Stomach smooth muscle (tissue), 2 donors: Measurements from ENCODE around the gene ITPKC.
A peak's percentile ranks its signal among the peaks of the same experiment; 100 is the strongest.

Experiments
- H3K27ac ChIP-seq: one replicate; pipeline ENCODE4 v1.7.0; 2013; ENCODE audit warnings: mild to moderate bottlenecking, low read length, inconsistent platforms
- H3K27me3 ChIP-seq, 2 donors: one replicate each; pipeline ENCODE4 v1.7.0; 2013; ENCODE audit warnings: low read length in 2 of 2; ENCODE audit not compliant: insufficient read depth in 2 of 2, control insufficient read depth in 1 of 2
- H3K36me3 ChIP-seq, 2 donors: one replicate each; pipeline ENCODE4 v1.7.0; 2013; ENCODE audit warnings: low read length in 2 of 2; ENCODE audit not compliant: control insufficient read depth in 2 of 2, insufficient read depth in 2 of 2
- H3K4me1 ChIP-seq: one replicate; pipeline ENCODE4 v1.7.0; 2013; ENCODE audit warnings: low read length; ENCODE audit not compliant: control insufficient read depth, insufficient read depth
- H3K4me3 ChIP-seq, 2 donors: one replicate each; pipeline ENCODE4 v1.7.0; 2013; ENCODE audit warnings: low read length in 2 of 2
- H3K9ac ChIP-seq, 2 donors: one replicate each; pipeline ENCODE4 v1.7.0; 2013; ENCODE audit warnings: low read length in 2 of 2, mild to moderate bottlenecking in 1 of 2
- H3K9me3 ChIP-seq, 2 donors: one replicate each; pipeline ENCODE4 v1.7.0; 2013; ENCODE audit warnings: low read length in 2 of 2; ENCODE audit not compliant: control insufficient read depth in 2 of 2
- donor health status: healthy.
- donor health status: Pancreatic carcinoma.

Gene ITPKC

GRCh38 chr19:40690050-40690692 lies 26.7 kb upstream of the ITPKC start, which contains the start of gene NUMBL:
TSS of gene NUMBL (minus strand) at chr19:40690651. CDS start at chr19:40690483, 168 bp downstream.
- Histone ChIP-seq H3K27ac (peak within 1 kb of the TSS; percentile 82), H3K9me3 (no peaks in the 10 kb centered on the region), H3K4me1 (peaks cover 43% of the 10 kb centered on the region), H3K9ac (peak within 1 kb of the TSS; percentile 82 to 93), H3K4me3 (peak within 1 kb of the TSS; percentile 91 to 94), H3K36me3 (peaks cover 16 to 22% of the 10 kb centered on the region in 2 donors), H3K27me3 (no peaks in the 10 kb centered on the region)

- Histone ChIP-seq H3K27me3 (no peaks in the 10 kb centered on the region), H3K4me3 (peak overlapping the region; percentile 66 to 91), H3K4me1 (peaks cover 39% of the 10 kb centered on the region), H3K9ac (peak overlapping the region; percentile 72 to 74), H3K27ac (peak overlapping the region; percentile 82), H3K36me3 (peaks cover 15 to 21% of the 10 kb centered on the region in 2 donors), H3K9me3 (no peaks in the 10 kb centered on the region)
Measured at GRCh38 chr19:40690693-40691420, 26.1 kb upstream of the ITPKC start.

GRCh38 chr19:40691421-40692211 lies 25.3 kb upstream of the ITPKC start:
- H3K9me3 ChIP-seq: no peaks in the 10 kb centered on the region
- peak overlapping the region in 1 of 2 donors; percentile 74 for H3K9ac ChIP-seq
- H3K4me1 ChIP-seq: peaks cover 39% of the 10 kb centered on the region
- peak overlapping the region; percentile 66 to 79 for H3K4me3 ChIP-seq
- peak overlapping the region; percentile 82 for H3K27ac ChIP-seq
- no peaks in the 10 kb centered on the region for H3K27me3 ChIP-seq
- peaks cover 13 to 19% of the 10 kb centered on the region in 2 donors for H3K36me3 ChIP-seq

- H3K36me3 ChIP-seq: peaks cover 11 to 17% of the 10 kb centered on the region in 2 donors
- no peaks in the 10 kb centered on the region for H3K9me3 ChIP-seq
- peak overlapping the region; percentile 82 for H3K27ac ChIP-seq
- peaks cover 36% of the 10 kb centered on the region for H3K4me1 ChIP-seq
- H3K9ac ChIP-seq: no peak overlapping the region
- no peak overlapping the region for H3K4me3 ChIP-seq
- no peaks in the 10 kb centered on the region for H3K27me3 ChIP-seq
Measured at GRCh38 chr19:40692212-40692551, 24.7 kb upstream of the ITPKC start.

- H3K9me3 ChIP-seq: no peaks in the 10 kb centered on the region
- no peak overlapping the region for H3K27ac ChIP-seq
Measured at GRCh38 chr19:40693150-40693788, 23.6 kb upstream of the ITPKC start.

GRCh38 chr19:40693896-40694295 lies 23.0 kb upstream of the ITPKC start:
- Histone ChIP-seq H3K9me3 (no peaks in the 10 kb centered on the region), H3K4me3 (no peak overlapping the region), H3K27me3 (no peaks in the 10 kb centered on the region), H3K4me1 (peaks cover 21% of the 10 kb centered on the region), H3K36me3 (peaks cover 11 to 17% of the 10 kb centered on the region in 2 donors), H3K27ac (no peak overlapping the region), H3K9ac (no peak overlapping the region)

More at GRCh38 chr19:40693150-40693788, 23.6 kb upstream of the ITPKC start:
- H3K27me3 ChIP-seq: no peaks in the 10 kb centered on the region
- H3K9ac ChIP-seq: no peak overlapping the region
- no peak overlapping the region for H3K4me3 ChIP-seq
- peaks cover 11 to 17% of the 10 kb centered on the region in 2 donors for H3K36me3 ChIP-seq
- peaks cover 27% of the 10 kb centered on the region for H3K4me1 ChIP-seq

- H3K36me3 ChIP-seq: peaks cover 15 to 25% of the 10 kb centered on the region in 2 donors
- no peak overlapping the region for H3K9ac ChIP-seq
- no peak overlapping the region for H3K4me3 ChIP-seq
- no peak overlapping the region for H3K27ac ChIP-seq
- H3K9me3 ChIP-seq: no peaks in the 10 kb centered on the region
- no peaks in the 10 kb centered on the region for H3K27me3 ChIP-seq
- H3K4me1 ChIP-seq: peaks cover 7% of the 10 kb centered on the region
Measured at GRCh38 chr19:40695881-40696280, 21.0 kb upstream of the ITPKC start.

- no peak overlapping the region for H3K4me3 ChIP-seq
- H3K36me3 ChIP-seq: peaks cover 20 to 32% of the 10 kb centered on the region in 2 donors
- no peak overlapping the region for H3K27ac ChIP-seq
- peaks cover 2% of the 10 kb centered on the region for H3K4me1 ChIP-seq
- H3K9me3 ChIP-seq: no peaks in the 10 kb centered on the region
- H3K9ac ChIP-seq: no peak overlapping the region
- H3K27me3 ChIP-seq: no peaks in the 10 kb centered on the region
Measured at GRCh38 chr19:40697007-40697406, 19.9 kb upstream of the ITPKC start.

GRCh38 chr19:40700083-40700482 lies 16.8 kb upstream of the ITPKC start:
- Histone ChIP-seq H3K4me1 (peaks cover 13% of the 10 kb centered on the region), H3K9ac (no peak overlapping the region), H3K27ac (no peak overlapping the region), H3K4me3 (no peak overlapping the region), H3K36me3 (peaks cover 24 to 36% of the 10 kb centered on the region in 2 donors), H3K27me3 (no peaks in the 10 kb centered on the region), H3K9me3 (no peaks in the 10 kb centered on the region)

- Histone ChIP-seq H3K4me1 (peaks cover 13% of the 10 kb centered on the region), H3K27ac (peak overlapping the region; percentile 70), H3K36me3 (peaks cover 21 to 31% of the 10 kb centered on the region in 2 donors), H3K27me3 (no peaks in the 10 kb centered on the region), H3K9ac (peak overlapping the region; percentile 44 to 55), H3K9me3 (no peaks in the 10 kb centered on the region), H3K4me3 (no peak overlapping the region)
Measured at GRCh38 chr19:40701758-40702157, 15.2 kb upstream of the ITPKC start.
